TTC549 (cell line): ENCODE data around the gene ATP1B4.
"Not testable (repeated sequence)": the region's sequence is repeated elsewhere in the genome, so short reads cannot be mapped to it uniquely, and the experiment has no call there.

Experiments
- FAIRE-seq: peaks from 2 replicates; lab custom pipeline; 2012; peaks lifted over from hg19 to GRCh38; lab: Jason Lieb, UNC

ATP1B4 gene

GRCh38 chrX:120361764-120362305 is at the start of gene ATP1B4:
TSS of gene ATP1B4 (plus strand) at chrX:120362089. CDS start at chrX:120362169, 80 bp downstream.
- FAIRE-seq, result no peak

GRCh38 chrX:120315776-120316175 is 46.1 kb upstream of the ATP1B4 start:
- no peak for FAIRE-seq

GRCh38 chrX:120316587-120317283 is 45.2 kb upstream of the ATP1B4 start:
- FAIRE-seq, result no peak

- no peak for FAIRE-seq
These were observed 43.5 kb upstream of the ATP1B4 start for GRCh38 chrX:120318411-120318810.

- FAIRE-seq, result no peak
These were observed 40.2 kb upstream of the ATP1B4 start for GRCh38 chrX:120321520-120322281.

- no peak for FAIRE-seq
These were observed 30.8 kb upstream of the ATP1B4 start for GRCh38 chrX:120331116-120331515.

GRCh38 chrX:120332394-120332793 is 29.5 kb upstream of the ATP1B4 start:
- no peak for FAIRE-seq

GRCh38 chrX:120334151-120334550 is 27.7 kb upstream of the ATP1B4 start:
- FAIRE-seq, result no peak

- no peak for FAIRE-seq
These were observed 27.3 kb upstream of the ATP1B4 start for GRCh38 chrX:120334603-120335002.

GRCh38 chrX:120335289-120335688 is 26.6 kb upstream of the ATP1B4 start:
- no peak for FAIRE-seq

- no peak for FAIRE-seq
These were observed 25.0 kb upstream of the ATP1B4 start for GRCh38 chrX:120336899-120337298.

GRCh38 chrX:120344566-120344965 is 17.3 kb upstream of the ATP1B4 start:
- FAIRE-seq, result not testable (repeated sequence)

- no peak for FAIRE-seq
These were observed 11.3 kb upstream of the ATP1B4 start for GRCh38 chrX:120350450-120351138.

- no peak for FAIRE-seq
These were observed 5.8 kb upstream of the ATP1B4 start for GRCh38 chrX:120356084-120356483.

GRCh38 chrX:120357186-120357585 is 4.7 kb upstream of the ATP1B4 start:
- FAIRE-seq, result no peak

GRCh38 chrX:120358737-120359456 is 3.0 kb upstream of the ATP1B4 start:
- no peak for FAIRE-seq

- FAIRE-seq, result no peak
These were observed 3.4 kb downstream of the ATP1B4 start for GRCh38 chrX:120365320-120365719.

- FAIRE-seq, result no peak
These were observed 4.1 kb downstream of the ATP1B4 start for GRCh38 chrX:120365968-120366367.

- no peak for FAIRE-seq
These were observed 4.9 kb downstream of the ATP1B4 start for GRCh38 chrX:120366794-120367193.

- FAIRE-seq, result no peak
These were observed 5.7 kb downstream of the ATP1B4 start for GRCh38 chrX:120367402-120368109.

GRCh38 chrX:120372667-120373370 is 10.9 kb downstream of the ATP1B4 start:
- FAIRE-seq, result no peak
